ENCODE measurements around the gene VTI1A. TPM values are rescaled to one million over a fixed set of nuclear protein-coding genes. Genes with fewer than 3 reads are reported as not detected.

Gene VTI1A
- total and polyA plus RNA-seq, 8 donors, result 7.3 to 20.2 (median 11.6) TPM

GRCh38 chr10:112548535-112549276 is 101.7 kb downstream of the VTI1A start:
- no peak for DNase-seq
- H3K36me3 ChIP-seq, result no peaks in the 10 kb centered on the region
- FAIRE-seq, result no peak
- WGBS, 2 donors, result 95 to 98% methylated on average over 8 of the region's 8 CpGs
- no peak for TF ChIP-seq CTCF (IDR thresholded peaks at IDR 0.05)
- peaks cover 0 to 10% (median 9%) of the 10 kb centered on the region in 3 donors for H3K4me1 ChIP-seq
- H3K27me3 ChIP-seq, result no peaks in the 10 kb centered on the region
- intact Hi-C loops (cut with DNase I), result no loop called here
- H3K27ac ChIP-seq, result no peak overlapping the region
- no peak for ATAC-seq
- H3K4me3 ChIP-seq, result no peak overlapping the region
- H3K9me3 ChIP-seq, result no peaks in the 10 kb centered on the region

- Histone ChIP-seq H3K27ac (no peak overlapping the region), H3K27me3 (no peaks in the 10 kb centered on the region), H3K9me3 (no peaks in the 10 kb centered on the region), H3K36me3 (no peaks in the 10 kb centered on the region), H3K4me3 (no peak overlapping the region), H3K4me1 (peaks cover 0 to 10% (median 9%) of the 10 kb centered on the region in 3 donors)
- no peak for FAIRE-seq
- 31 to 32% methylated on average over 4 of the region's 4 CpGs for WGBS, 2 donors
- no peak for DNase-seq
- peak in 2 of 4 donors; percentile 55 to 68 for ATAC-seq
- no peak for TF ChIP-seq CTCF (IDR thresholded peaks at IDR 0.05)
- intact Hi-C loops (cut with DNase I), result no loop called here
Observed at GRCh38 chr10:112552593-112553110, 105.6 kb downstream of the VTI1A start.

- Histone ChIP-seq H3K4me1 (peaks cover 0 to 10% (median 9%) of the 10 kb centered on the region in 3 donors), H3K36me3 (no peaks in the 10 kb centered on the region), H3K9me3 (no peaks in the 10 kb centered on the region), H3K27me3 (no peaks in the 10 kb centered on the region), H3K4me3 (no peak overlapping the region), H3K27ac (no peak overlapping the region)
- DNase-seq (no peak), FAIRE-seq (no peak), ATAC-seq (no peak)
- TF ChIP-seq CTCF (IDR thresholded peaks at IDR 0.05), result no peak
- intact Hi-C loops (cut with DNase I), result no loop called here
- 93 to 96% methylated on average over 3 of the region's 3 CpGs for WGBS, 2 donors
Observed at GRCh38 chr10:112553315-112553714, 106.3 kb downstream of the VTI1A start.

GRCh38 chr10:112554263-112554662 is 107.2 kb downstream of the VTI1A start:
- Histone ChIP-seq H3K4me1 (peaks cover 0 to 10% (median 9%) of the 10 kb centered on the region in 3 donors), H3K9me3 (no peaks in the 10 kb centered on the region), H3K27ac (no peak overlapping the region), H3K27me3 (no peaks in the 10 kb centered on the region), H3K36me3 (no peaks in the 10 kb centered on the region), H3K4me3 (no peak overlapping the region)
- ATAC-seq (no peak), DNase-seq (no peak), FAIRE-seq (no peak)
- TF ChIP-seq CTCF (IDR thresholded peaks at IDR 0.05), result no peak
- intact Hi-C loops (cut with DNase I), result no loop called here

- intact Hi-C loops (cut with DNase I), result no loop called here
- Histone ChIP-seq H3K27me3 (no peaks in the 10 kb centered on the region), H3K36me3 (no peaks in the 10 kb centered on the region), H3K4me1 (peaks cover 0 to 9% (median 5%) of the 10 kb centered on the region in 3 donors), H3K9me3 (no peaks in the 10 kb centered on the region), H3K27ac (no peak overlapping the region), H3K4me3 (no peak overlapping the region)
- no peak for ATAC-seq
- 85 to 95% methylated on average over 2 of the region's 2 CpGs for WGBS, 2 donors
- TF ChIP-seq CTCF (IDR thresholded peaks at IDR 0.05), result no peak
- no peak for DNase-seq
- FAIRE-seq, result no peak
Observed at GRCh38 chr10:112557197-112557596, 110.2 kb downstream of the VTI1A start.

Measured in pancreas (tissue), 10 donors.